Ectodermal cell (in vitro differentiated cells): ENCODE data around the gene RANBP10.

ENCODE experiments used
- H3K27ac ChIP-seq: 2 replicates; pipeline ENCODE4 v1.7.0; 2013; ENCODE audit warnings: mild to moderate bottlenecking, low read depth, low read length; ENCODE audit not compliant: insufficient read depth, poor library complexity, severe bottlenecking
- H3K27me3 ChIP-seq: 2 replicates; pipeline ENCODE4 v1.7.0; 2013; ENCODE audit warnings: mild to moderate bottlenecking, low read length; ENCODE audit not compliant: insufficient read depth, control insufficient read depth, poor library complexity, severe bottlenecking
- H3K36me3 ChIP-seq: one replicate; pipeline ENCODE4 v1.7.0; 2013; ENCODE audit warnings: low read length; ENCODE audit not compliant: control insufficient read depth, insufficient read depth
- H3K4me1 ChIP-seq: one replicate; pipeline ENCODE4 v1.7.0; 2013; ENCODE audit warnings: low read length; ENCODE audit not compliant: control insufficient read depth, insufficient read depth
- H3K4me3 ChIP-seq: 2 replicates; pipeline ENCODE4 v1.7.0; 2013; ENCODE audit warnings: low read depth, low read length, control low read depth; ENCODE audit not compliant: insufficient read depth
- H3K9me3 ChIP-seq: 2 replicates; pipeline ENCODE4 v1.7.0; 2013; ENCODE audit warnings: mild to moderate bottlenecking, low read length, moderate library complexity; ENCODE audit not compliant: control insufficient read depth
- WGBS, 2 experiments: methylation state at CpG; one replicate each; pipeline ENCODE4 v1.1.7; 2013; ENCODE audit warnings: missing lambda C conversion rate in 2 of 2; 5-methylcytosine and 5-hydroxymethylcytosine counted together

The RANBP10 gene

DNA sequence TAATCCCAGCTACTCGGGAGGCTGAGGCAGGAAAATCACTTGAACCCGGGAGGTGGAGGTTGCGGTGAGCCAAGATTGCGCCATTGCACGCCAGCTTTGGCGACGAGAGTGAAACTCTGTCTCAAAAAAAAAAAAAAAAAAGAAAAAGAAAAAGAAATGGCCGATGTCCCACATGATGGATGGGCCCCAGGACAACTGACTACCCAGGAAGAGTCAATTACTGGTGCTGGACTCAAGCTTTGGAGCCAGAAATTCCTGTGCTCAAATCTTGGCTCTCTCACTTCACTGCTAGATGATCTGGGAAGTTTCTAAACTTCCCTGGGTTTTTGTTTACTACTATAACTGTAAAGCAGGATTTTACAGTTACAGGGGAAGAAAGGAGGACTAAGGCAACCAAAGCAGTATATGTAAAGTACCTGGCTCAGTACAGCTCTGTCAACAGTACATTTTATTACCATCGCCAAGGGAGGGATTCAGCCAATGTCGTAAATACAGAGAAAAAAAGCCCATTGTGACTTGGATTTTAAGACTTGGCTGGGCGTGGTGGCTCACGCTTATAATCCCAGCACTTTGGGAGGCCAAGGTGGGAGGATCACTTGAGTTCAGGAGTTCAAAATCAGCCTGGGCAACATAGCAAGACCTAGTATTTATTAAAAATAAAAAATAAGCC lies 127.9 kb downstream of the RANBP10 start:
- 93 to 94% methylated on average over 12 of the region's 12 CpGs for WGBS, 2 experiments
- no peaks in the 10 kb centered on the region for H3K36me3 ChIP-seq
- H3K9me3 ChIP-seq: no peaks in the 10 kb centered on the region
- no peak overlapping the region for H3K4me3 ChIP-seq
- H3K27ac ChIP-seq: no peak overlapping the region
- H3K27me3 ChIP-seq: no peaks in the 10 kb centered on the region
- no peaks in the 10 kb centered on the region for H3K4me1 ChIP-seq

GRCh38 chr16:67677712-67678111 lies 128.6 kb downstream of the RANBP10 start:
- H3K36me3 ChIP-seq: no peaks in the 10 kb centered on the region
- no peaks in the 10 kb centered on the region for H3K27me3 ChIP-seq
- H3K4me1 ChIP-seq: no peaks in the 10 kb centered on the region
- 91 to 97% methylated on average over 1 of the region's 1 CpG for WGBS, 2 experiments
- H3K27ac ChIP-seq: no peak overlapping the region
- no peaks in the 10 kb centered on the region for H3K9me3 ChIP-seq
- H3K4me3 ChIP-seq: no peak overlapping the region

DNA sequence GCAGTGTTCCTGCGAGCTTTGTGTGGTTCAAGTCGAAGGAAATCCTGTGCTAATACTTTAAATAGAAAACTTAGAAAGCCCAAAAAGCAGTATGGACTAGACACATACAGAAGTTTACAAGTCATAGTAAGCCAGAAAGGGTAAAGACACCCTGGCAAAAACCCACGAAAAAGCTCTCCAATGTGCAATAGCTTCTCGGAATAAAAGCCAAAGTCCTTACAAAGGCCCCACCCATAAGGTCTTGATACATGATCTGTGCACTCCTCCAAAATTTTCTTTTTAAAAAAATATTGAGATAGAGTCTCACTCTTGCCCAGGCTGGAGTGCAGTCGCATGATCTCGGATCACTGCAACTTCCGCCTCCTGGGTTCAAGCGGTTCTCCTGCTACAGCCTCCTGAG lies 129.4 kb downstream of the RANBP10 start:
- Histone ChIP-seq H3K36me3 (no peaks in the 10 kb centered on the region), H3K4me1 (no peaks in the 10 kb centered on the region), H3K27ac (no peak overlapping the region), H3K27me3 (no peaks in the 10 kb centered on the region), H3K4me3 (no peak overlapping the region), H3K9me3 (no peaks in the 10 kb centered on the region)
- 95 to 96% methylated on average over 8 of the region's 8 CpGs for WGBS, 2 experiments

DNA sequence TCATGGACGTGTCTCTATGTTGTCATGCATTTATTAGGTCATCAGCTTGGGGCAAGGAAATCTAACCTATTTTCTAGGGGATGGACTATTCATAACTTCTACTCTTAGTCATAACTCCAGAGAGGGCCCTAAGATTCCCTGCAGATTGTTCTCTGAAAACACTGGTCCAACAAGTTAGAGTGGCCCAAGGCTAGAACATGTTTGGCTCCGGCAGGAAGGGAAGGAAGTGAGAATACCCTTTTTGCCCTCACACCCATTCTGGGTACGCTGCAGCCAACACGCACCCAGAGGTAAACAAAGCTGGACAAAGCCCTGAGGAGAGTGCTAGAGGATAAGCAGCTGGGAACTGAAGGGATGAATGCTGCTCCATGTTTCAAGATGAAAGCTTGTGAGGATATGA lies 129.8 kb downstream of the RANBP10 start:
- Histone ChIP-seq H3K36me3 (no peaks in the 10 kb centered on the region), H3K27ac (no peak overlapping the region), H3K27me3 (no peaks in the 10 kb centered on the region), H3K9me3 (no peaks in the 10 kb centered on the region), H3K4me1 (no peaks in the 10 kb centered on the region), H3K4me3 (no peak overlapping the region)
- 92% methylated on average over 4 of the region's 4 CpGs for WGBS, 2 experiments

DNA sequence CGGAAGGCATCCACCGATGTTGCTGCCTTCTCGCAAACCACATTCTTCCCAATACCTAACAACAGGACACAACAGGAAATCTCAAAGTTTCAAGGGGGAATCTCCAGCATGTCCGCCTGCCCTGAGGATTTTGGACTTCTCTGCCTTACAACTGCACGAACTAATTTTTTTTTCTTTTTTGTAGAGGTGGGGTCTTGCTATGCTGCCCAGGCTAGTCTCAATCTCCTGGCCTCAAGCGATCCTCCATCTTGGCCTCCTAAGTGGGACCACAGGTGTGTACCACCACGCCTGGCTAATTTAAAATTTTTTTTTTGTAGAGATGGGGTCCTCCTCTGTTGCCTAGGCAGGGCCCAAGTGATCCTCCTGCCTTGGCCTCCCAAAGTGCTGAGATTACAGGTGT lies 130.4 kb downstream of the RANBP10 start:
- Histone ChIP-seq H3K27ac (no peak overlapping the region), H3K36me3 (no peaks in the 10 kb centered on the region), H3K4me3 (no peak overlapping the region), H3K27me3 (no peaks in the 10 kb centered on the region), H3K9me3 (no peaks in the 10 kb centered on the region), H3K4me1 (no peaks in the 10 kb centered on the region)
- 92 to 95% methylated on average over 7 of the region's 7 CpGs for WGBS, 2 experiments

DNA sequence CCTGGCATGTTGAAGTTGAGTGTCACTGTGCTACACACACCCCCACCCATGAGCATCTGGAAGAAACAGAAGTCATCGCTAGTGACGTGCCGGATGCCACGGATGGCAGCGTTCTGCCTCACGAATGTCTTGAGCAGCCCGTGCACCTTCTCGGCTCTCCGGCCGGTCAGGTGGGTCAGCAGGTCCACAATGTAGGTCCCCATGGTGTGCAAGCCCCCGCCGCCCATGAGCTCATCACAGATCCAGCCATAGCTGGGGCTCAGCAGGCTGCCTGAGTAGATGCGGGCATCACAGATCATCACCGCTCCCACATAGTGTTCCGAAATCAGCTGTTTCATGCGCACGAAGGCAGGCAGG lies 130.8 kb downstream of the RANBP10 start:
- H3K27ac ChIP-seq: no peak overlapping the region
- no peak overlapping the region for H3K4me3 ChIP-seq
- H3K9me3 ChIP-seq: no peaks in the 10 kb centered on the region
- no peaks in the 10 kb centered on the region for H3K36me3 ChIP-seq
- 96 to 97% methylated on average over 17 of the region's 17 CpGs for WGBS, 2 experiments
- no peaks in the 10 kb centered on the region for H3K4me1 ChIP-seq
- no peaks in the 10 kb centered on the region for H3K27me3 ChIP-seq

GRCh38 chr16:67674851-67675578 lies 131.3 kb downstream of the RANBP10 start:
- 96% methylated on average over 28 of the region's 28 CpGs for WGBS, 2 experiments
- H3K4me3 ChIP-seq: no peak overlapping the region
- H3K27me3 ChIP-seq: no peaks in the 10 kb centered on the region
- no peaks in the 10 kb centered on the region for H3K36me3 ChIP-seq
- no peak overlapping the region for H3K27ac ChIP-seq
- no peaks in the 10 kb centered on the region for H3K9me3 ChIP-seq
- H3K4me1 ChIP-seq: no peaks in the 10 kb centered on the region

DNA sequence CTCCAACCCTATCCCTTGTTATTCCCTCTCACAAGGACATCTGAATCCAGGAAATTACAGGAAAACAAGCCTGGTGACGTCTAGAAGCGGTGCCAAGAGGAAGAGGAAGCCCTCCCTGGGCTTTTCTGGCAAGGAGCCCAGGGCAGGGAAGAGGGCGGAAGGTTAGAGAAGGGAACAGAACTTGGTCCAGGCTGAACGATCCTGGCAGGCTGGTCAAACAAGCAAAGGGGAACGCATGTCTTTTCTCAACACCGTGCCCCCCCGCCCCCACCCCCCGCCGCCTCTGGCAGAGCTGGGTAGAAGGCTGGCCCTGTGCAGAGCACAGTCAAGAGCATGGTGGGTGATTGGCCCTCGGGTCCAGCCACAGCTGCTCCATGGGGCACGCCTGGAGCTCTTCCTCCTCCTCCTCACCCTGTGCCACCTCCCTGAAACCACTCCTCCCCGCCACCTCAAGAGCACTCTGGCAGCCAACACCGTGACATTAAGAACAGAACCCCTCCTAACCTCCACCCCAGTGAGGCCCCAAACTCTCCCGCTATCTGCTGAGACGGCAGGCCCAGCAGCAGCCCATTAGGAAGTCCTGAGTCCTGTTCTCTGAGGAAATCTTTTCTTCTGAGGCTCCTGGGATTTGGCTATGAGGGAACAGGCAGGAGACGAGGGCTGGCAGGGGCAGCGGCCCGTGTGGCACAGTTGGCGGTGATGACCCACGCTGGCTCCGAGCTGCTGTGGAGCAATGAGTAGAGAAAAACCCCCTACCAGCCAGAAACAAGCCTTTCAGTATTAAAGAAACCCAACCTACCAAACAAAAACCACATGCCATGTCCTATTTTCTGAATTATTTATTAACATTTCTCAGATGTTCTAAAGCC lies 132.4 kb downstream of the RANBP10 start:
- H3K27me3 ChIP-seq: no peaks in the 10 kb centered on the region
- H3K4me3 ChIP-seq: no peak overlapping the region
- no peaks in the 10 kb centered on the region for H3K9me3 ChIP-seq
- no peak overlapping the region for H3K27ac ChIP-seq
- no peaks in the 10 kb centered on the region for H3K36me3 ChIP-seq
- H3K4me1 ChIP-seq: no peaks in the 10 kb centered on the region
- WGBS, 2 experiments: 91 to 93% methylated on average over 21 of the region's 21 CpGs
